HepG2 (cell line): ENCODE results near the gene CREBZF. TPM values are rescaled to one million over a fixed set of nuclear protein-coding genes. Genes with fewer than 3 reads are reported as not detected.

Experiments
- polyA plus RNA-seq, 8 experiments: library from polyadenylated mRNA; depleted of rRNA in 3 of 8; stranded (reverse) in 7 of 8; unstranded in 1 of 8; fragments of >200 nt; fragmentation: Illumina TruSeq in 4 of 8; extraction: Trizol in 4 of 8; gene quantifications; 2 replicates each; pipeline versions ENCODE4 v1.2.1 to v1.2.3, GENCODE V29; 2011 to 2016; ENCODE audit warnings: low read depth in 4 of 8, missing spikeins in 1 of 8, mixed read lengths in 1 of 8; ENCODE audit not compliant: insufficient read depth in 1 of 8
- total RNA-seq, 5 experiments: library from RNA; depleted of rRNA; stranded (reverse); fragments of >200 nt; fragmentation: Illumina TruSeq; extraction: Trizol; gene quantifications; 2 replicates each; pipeline ENCODE4 v1.2.3, GENCODE V29; 2016; ENCODE audit warnings: low read depth in 1 of 5

Gene CREBZF
- total and polyA plus RNA-seq, 2 of the 13 experiments (the other 11 are each of a cell fraction or from before 2014, with no cell fraction given), result 30.6 to 43.1 TPM

Other genes starting within 250 kb of the CREBZF start
- gene DLG2, start 37.8 kb downstream of the CREBZF start, total RNA-seq (2016; rRNA removed; fragmentation: Illumina TruSeq; extraction: Trizol), result 1.0 and 1.1 TPM in 2 replicates
- 0.34 and 0.46 TPM in 2 replicates for gene DLG2, start 37.8 kb downstream of the CREBZF start, polyA plus RNA-seq (2011; rRNA removed)
- gene TMEM126B, start 36.5 kb downstream of the CREBZF start, total RNA-seq (2016; rRNA removed; fragmentation: Illumina TruSeq; extraction: Trizol), result 54.8 and 81.8 TPM in 2 replicates
- gene TMEM126B, start 36.5 kb downstream of the CREBZF start, polyA plus RNA-seq (2011; rRNA removed), result 26.2 and 33.6 TPM in 2 replicates
- gene TMEM126A, start 17.2 kb downstream of the CREBZF start, total RNA-seq (2016; rRNA removed; fragmentation: Illumina TruSeq; extraction: Trizol), result 66.9 and 68.7 TPM in 2 replicates
- 33.8 and 59.5 TPM in 2 replicates for gene TMEM126A, start 17.2 kb downstream of the CREBZF start, polyA plus RNA-seq (2011; rRNA removed)
- 0.38 and 0.60 TPM in 2 replicates for gene CCDC89, start 21.1 kb upstream of the CREBZF start, total RNA-seq (2016; rRNA removed; fragmentation: Illumina TruSeq; extraction: Trizol)
- 0.13 TPM in 1 of 2 replicates, not detected in the other for gene CCDC89, start 21.1 kb upstream of the CREBZF start, polyA plus RNA-seq (2011; rRNA removed)
- gene SYTL2, start 146.0 kb upstream of the CREBZF start, total RNA-seq (2016; rRNA removed; fragmentation: Illumina TruSeq; extraction: Trizol), result 0.58 and 0.77 TPM in 2 replicates
- 0.64 and 0.90 TPM in 2 replicates for gene SYTL2, start 146.0 kb upstream of the CREBZF start, polyA plus RNA-seq (2011; rRNA removed)
- gene CCDC83, start 190.3 kb upstream of the CREBZF start, total RNA-seq (2016; rRNA removed; fragmentation: Illumina TruSeq; extraction: Trizol), result not detected in 2 replicates
- gene CCDC83, start 190.3 kb upstream of the CREBZF start, polyA plus RNA-seq (2011; rRNA removed), result not detected in 2 replicates